Fibroblast of pulmonary artery (primary cell): ENCODE measurements around the gene RAPGEF1.
A peak's percentile ranks its signal among the peaks of the same experiment; 100 is the strongest.

Experiments used
- DNase-seq: peaks from one replicate; pipeline ENCODE4 v3.0.0-alpha.2; 2010; ENCODE audit warnings: low read depth
- H3K4me3 ChIP-seq: replicated peaks from 2 replicates; pipeline ENCODE4 v1.5.1; 2011; ENCODE audit warnings: low read depth, mild to moderate bottlenecking, control low read depth, low read length, moderate library complexity
- TF ChIP-seq, protein P1 (sequence below): IDR thresholded peaks from 2 replicates; pipeline ENCODE4 v1.5.1; 2011; ENCODE audit warnings: mild to moderate bottlenecking, control low read depth, low read length, inconsistent platforms; ENCODE audit errors: missing control alignments

Gene RAPGEF1

GRCh38 chr9:131748411-131748955, 8.6 kb upstream of the RAPGEF1 start:
- no peak for DNase-seq
- TF ChIP-seq, protein P1, sequence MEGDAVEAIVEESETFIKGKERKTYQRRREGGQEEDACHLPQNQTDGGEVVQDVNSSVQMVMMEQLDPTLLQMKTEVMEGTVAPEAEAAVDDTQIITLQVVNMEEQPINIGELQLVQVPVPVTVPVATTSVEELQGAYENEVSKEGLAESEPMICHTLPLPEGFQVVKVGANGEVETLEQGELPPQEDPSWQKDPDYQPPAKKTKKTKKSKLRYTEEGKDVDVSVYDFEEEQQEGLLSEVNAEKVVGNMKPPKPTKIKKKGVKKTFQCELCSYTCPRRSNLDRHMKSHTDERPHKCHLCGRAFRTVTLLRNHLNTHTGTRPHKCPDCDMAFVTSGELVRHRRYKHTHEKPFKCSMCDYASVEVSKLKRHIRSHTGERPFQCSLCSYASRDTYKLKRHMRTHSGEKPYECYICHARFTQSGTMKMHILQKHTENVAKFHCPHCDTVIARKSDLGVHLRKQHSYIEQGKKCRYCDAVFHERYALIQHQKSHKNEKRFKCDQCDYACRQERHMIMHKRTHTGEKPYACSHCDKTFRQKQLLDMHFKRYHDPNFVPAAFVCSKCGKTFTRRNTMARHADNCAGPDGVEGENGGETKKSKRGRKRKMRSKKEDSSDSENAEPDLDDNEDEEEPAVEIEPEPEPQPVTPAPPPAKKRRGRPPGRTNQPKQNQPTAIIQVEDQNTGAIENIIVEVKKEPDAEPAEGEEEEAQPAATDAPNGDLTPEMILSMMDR, result no peak
- H3K4me3 ChIP-seq, result no peak overlapping the region

DNA sequence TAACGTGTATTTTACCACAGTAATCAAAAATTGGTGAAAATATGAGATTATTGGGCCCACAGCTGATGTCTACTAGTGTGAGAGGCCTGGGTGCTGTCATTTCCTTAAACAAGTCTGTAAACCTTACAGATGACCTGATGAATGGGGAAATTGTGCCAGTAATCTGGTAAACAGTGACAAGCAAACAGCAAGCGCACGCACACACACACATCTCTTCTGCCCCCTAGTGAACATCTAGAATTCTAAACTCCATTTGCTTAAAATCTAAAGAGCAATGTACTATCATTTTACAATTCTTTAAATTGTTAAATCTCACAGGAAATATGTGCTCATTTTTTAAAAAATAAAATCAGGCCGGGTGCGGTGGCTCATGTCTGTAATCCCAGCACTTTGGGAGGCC, 7.5 kb upstream of the RAPGEF1 start:
- TF ChIP-seq, protein P1, result peak; percentile 73
- DNase-seq, result peak; percentile 83
- H3K4me3 ChIP-seq, result no peak overlapping the region

DNA sequence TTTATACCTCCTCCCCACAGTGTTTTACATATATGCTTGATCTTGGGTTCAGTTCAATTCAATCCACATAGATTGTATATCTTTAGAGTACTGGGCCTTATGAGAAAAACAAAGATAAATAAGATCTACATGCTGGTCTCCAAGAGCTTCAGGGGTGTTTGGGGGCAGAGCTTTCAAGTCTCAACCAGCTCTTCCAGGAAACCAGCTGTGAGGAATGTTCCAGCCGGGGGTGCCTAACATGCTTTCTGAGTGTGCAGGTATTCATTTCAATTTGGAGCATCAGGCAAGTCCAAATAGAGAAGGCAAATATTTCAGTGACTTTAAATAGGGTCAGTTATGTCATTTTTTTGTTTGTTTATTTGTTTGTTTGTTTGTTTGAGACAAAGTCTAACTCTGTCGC, 5.7 kb upstream of the RAPGEF1 start:
- no peak overlapping the region for H3K4me3 ChIP-seq
- DNase-seq, result no peak
- TF ChIP-seq, protein P1, result no peak

- TF ChIP-seq, protein P1, result no peak
- no peak for DNase-seq
- no peak overlapping the region for H3K4me3 ChIP-seq
Observed at GRCh38 chr9:131744720-131745201, 4.9 kb upstream of the RAPGEF1 start.

- no peak overlapping the region for H3K4me3 ChIP-seq
- TF ChIP-seq, protein P1, result no peak
- DNase-seq, result peak; percentile 17
Observed at GRCh38 chr9:131744171-131744719, 4.4 kb upstream of the RAPGEF1 start.

DNA sequence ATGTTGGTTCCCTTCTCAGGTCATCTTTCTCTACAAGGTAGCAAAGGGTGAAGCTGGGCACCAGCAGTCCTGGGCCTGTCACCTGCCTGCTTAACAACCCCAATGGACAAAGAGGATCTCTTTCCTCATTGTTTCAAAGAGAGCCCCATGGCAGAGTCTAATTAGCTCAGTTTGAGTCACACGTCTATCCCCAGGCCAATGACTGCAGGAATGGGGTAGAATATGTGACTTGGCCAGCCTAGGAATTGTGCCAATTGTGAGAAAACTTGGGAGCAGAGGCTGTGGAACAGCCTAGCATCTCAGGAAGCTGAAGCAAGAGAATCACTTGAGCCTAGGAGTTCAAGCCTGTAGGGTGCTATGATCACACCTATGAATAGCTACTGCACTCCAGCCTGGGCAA, 3.6 kb upstream of the RAPGEF1 start:
- no peak for DNase-seq
- TF ChIP-seq, protein P1, result no peak
- H3K4me3 ChIP-seq, result no peak overlapping the region

DNA sequence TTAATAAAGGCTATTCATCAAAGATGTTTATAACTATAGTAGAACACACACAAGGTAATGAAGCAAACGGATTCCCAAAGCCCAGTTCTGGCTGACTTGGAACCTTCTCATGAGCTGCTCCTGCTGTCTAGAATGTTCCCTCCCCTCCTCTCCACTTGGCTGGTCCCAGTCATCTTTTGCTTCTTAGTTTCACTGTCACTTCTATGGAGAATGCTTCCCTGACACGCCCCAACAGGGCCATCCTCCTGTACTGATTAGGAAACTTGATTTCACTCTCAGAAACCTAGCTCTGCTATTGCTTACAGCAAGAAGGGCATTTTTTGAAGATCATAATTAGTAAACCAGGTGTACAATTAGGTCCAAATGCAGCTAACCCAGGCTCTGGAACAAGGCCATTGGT, 3.2 kb upstream of the RAPGEF1 start:
- H3K4me3 ChIP-seq, result no peak overlapping the region
- DNase-seq, result no peak
- TF ChIP-seq, protein P1, result no peak
